Brain microvascular endothelial cell (primary cell): ENCODE measurements around the gene SBK3.
A peak's percentile ranks its signal among the peaks of the same experiment; 100 is the strongest.

ENCODE experiments used
- DNase-seq: peaks from one replicate; pipeline ENCODE4 v3.0.0-alpha.2; 2020
- H3K27ac ChIP-seq: fragments of 250-450 bp; sonication (Bioruptor Pico); 2 replicates; pipeline ENCODE4 v1.5.1; 2020; ENCODE audit warnings: mild to moderate bottlenecking, moderate library complexity
- H3K27me3 ChIP-seq: fragments of 250-450 bp; sonication (Bioruptor Pico); replicated peaks from 2 replicates; pipeline ENCODE4 v1.5.1; 2020; ENCODE audit warnings: mild to moderate bottlenecking
- H3K36me3 ChIP-seq: fragments of 250-450 bp; sonication (Bioruptor Pico); replicated peaks from 2 replicates; pipeline ENCODE4 v1.5.1; 2020; ENCODE audit warnings: mild to moderate bottlenecking
- H3K4me3 ChIP-seq: 2 replicates; pipeline ENCODE4 v1.5.1; 2011; ENCODE audit warnings: low read depth, mild to moderate bottlenecking, control low read depth, low read length, moderate library complexity
- in situ Hi-C: cut with HindIII; loops from 2 replicates; pipeline ENCODE4 v1.10.0; 2017; ENCODE audit warnings: low sequenced_read_pairs, low pct_ligation_motif_present
- TF ChIP-seq, protein P1 (sequence below): IDR thresholded peaks from 2 replicates; pipeline ENCODE4 v1.5.1; 2011; ENCODE audit warnings: low read depth, mild to moderate bottlenecking, moderate library complexity, low read length, control low read depth, inconsistent platforms; ENCODE audit errors: missing control alignments

The SBK3 gene

DNA sequence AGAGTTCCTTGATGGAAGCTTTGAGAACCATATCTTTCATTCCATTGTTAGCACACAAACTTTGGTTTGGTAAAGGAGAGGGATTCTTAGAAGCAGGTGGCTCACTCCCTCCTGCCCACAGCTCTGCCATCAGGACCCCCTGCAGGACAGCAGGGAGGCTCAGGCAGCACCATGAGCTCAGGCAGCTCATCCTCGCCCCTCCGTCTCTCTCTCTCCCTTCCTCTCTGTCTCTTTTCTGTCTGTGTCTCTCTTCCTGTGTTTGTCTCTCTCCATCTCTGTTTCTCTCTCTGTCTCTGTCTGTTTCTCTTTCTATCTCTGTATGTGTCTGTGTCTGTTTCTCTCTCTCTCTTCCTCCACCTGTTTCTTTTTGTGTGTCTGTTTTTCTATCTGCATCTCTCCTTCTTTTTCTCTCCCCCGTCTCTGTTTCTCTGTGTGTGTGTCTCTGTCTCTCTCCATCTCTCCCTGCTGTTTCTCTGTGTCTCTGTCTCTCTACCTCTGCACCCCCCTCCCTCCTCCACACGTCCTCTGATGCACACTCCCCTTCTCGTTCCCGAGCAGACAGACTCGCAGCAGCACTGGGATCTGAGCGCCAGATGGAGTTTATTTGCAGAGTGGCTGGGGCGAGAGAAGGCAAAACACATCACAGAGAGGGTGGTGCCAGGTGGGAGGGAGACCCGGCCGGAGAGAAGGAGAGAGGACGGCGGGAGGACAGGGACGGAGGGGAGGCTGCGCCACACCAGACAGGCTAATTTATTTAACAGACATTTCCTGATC lies 17.1 kb downstream of the SBK3 start:
- no peak for DNase-seq
- Histone ChIP-seq H3K27ac (no peak overlapping the region), H3K4me3 (no peak overlapping the region), H3K27me3 (no peaks in the 10 kb centered on the region), H3K36me3 (no peaks in the 10 kb centered on the region)
- TF ChIP-seq, protein P1, sequence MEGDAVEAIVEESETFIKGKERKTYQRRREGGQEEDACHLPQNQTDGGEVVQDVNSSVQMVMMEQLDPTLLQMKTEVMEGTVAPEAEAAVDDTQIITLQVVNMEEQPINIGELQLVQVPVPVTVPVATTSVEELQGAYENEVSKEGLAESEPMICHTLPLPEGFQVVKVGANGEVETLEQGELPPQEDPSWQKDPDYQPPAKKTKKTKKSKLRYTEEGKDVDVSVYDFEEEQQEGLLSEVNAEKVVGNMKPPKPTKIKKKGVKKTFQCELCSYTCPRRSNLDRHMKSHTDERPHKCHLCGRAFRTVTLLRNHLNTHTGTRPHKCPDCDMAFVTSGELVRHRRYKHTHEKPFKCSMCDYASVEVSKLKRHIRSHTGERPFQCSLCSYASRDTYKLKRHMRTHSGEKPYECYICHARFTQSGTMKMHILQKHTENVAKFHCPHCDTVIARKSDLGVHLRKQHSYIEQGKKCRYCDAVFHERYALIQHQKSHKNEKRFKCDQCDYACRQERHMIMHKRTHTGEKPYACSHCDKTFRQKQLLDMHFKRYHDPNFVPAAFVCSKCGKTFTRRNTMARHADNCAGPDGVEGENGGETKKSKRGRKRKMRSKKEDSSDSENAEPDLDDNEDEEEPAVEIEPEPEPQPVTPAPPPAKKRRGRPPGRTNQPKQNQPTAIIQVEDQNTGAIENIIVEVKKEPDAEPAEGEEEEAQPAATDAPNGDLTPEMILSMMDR: peak; percentile 33
- in situ Hi-C loops: no loop called here

- Histone ChIP-seq H3K27ac (no peak overlapping the region), H3K36me3 (no peaks in the 10 kb centered on the region), H3K4me3 (no peak overlapping the region), H3K27me3 (no peaks in the 10 kb centered on the region)
- TF ChIP-seq, protein P1: no peak
- in situ Hi-C loops: no loop called here
- DNase-seq: no peak
Observed at GRCh38 chr19:55527197-55528029, 17.9 kb downstream of the SBK3 start.

- Histone ChIP-seq H3K27ac (no peak overlapping the region), H3K27me3 (no peaks in the 10 kb centered on the region), H3K36me3 (no peaks in the 10 kb centered on the region), H3K4me3 (no peak overlapping the region)
- peak; percentile 62 for DNase-seq
- TF ChIP-seq, protein P1: no peak
- in situ Hi-C loops: no loop called here
Observed at GRCh38 chr19:55526216-55527196, 18.8 kb downstream of the SBK3 start.

- H3K27ac ChIP-seq: no peak overlapping the region
- no peak for DNase-seq
- no peaks in the 10 kb centered on the region for H3K36me3 ChIP-seq
- in situ Hi-C loops: no loop called here
- H3K27me3 ChIP-seq: no peaks in the 10 kb centered on the region
- H3K4me3 ChIP-seq: no peak overlapping the region
- TF ChIP-seq, protein P1: no peak
Observed at GRCh38 chr19:55525289-55526101, 19.8 kb downstream of the SBK3 start.
